HG03521 (cell line): Measurements from ENCODE around the gene PIP4K2A.
"Not testable (repeated sequence)": the region's sequence is repeated elsewhere in the genome, so short reads cannot be mapped to it uniquely, and the experiment has no call there.

Source experiments
- ATAC-seq: cut with Tn5 transposase; IDR thresholded peaks from one replicate; pipeline ENCODE4 v1.9.1; 2021; ENCODE audit warnings: mild to moderate bottlenecking, moderate library complexity; ENCODE audit not compliant: unreplicated experiment

PIP4K2A gene

GRCh38 chr10:22720667-22721066, 6.3 kb upstream of the PIP4K2A start:
- ATAC-seq = no peak

- ATAC-seq = no peak
These were observed 5.1 kb upstream of the PIP4K2A start for GRCh38 chr10:22719406-22720042.

- not testable (repeated sequence) for ATAC-seq
These were observed 4.3 kb upstream of the PIP4K2A start for GRCh38 chr10:22718659-22719058.

GRCh38 chr10:22717728-22718127, 3.4 kb upstream of the PIP4K2A start:
- ATAC-seq = no peak

- ATAC-seq = no peak
These were observed 2.6 kb upstream of the PIP4K2A start for GRCh38 chr10:22716943-22717342.

- ATAC-seq = no peak
These were observed 880 bp upstream of the PIP4K2A start for GRCh38 chr10:22715290-22715625.

- peak; percentile 25 for ATAC-seq
These were observed 412 bp downstream of the PIP4K2A start for GRCh38 chr10:22713853-22714478.

- peak; percentile 21 for ATAC-seq
These were observed 1.2 kb downstream of the PIP4K2A start for GRCh38 chr10:22712956-22713852.

- no peak for ATAC-seq
These were observed 2.0 kb downstream of the PIP4K2A start for GRCh38 chr10:22712211-22712955.

GRCh38 chr10:22711373-22711772, 3.0 kb downstream of the PIP4K2A start:
- no peak for ATAC-seq

GRCh38 chr10:22710139-22710745, 4.1 kb downstream of the PIP4K2A start:
- no peak for ATAC-seq

- ATAC-seq = no peak
These were observed 5.6 kb downstream of the PIP4K2A start for GRCh38 chr10:22708772-22709171.

- no peak for ATAC-seq
These were observed 8.9 kb downstream of the PIP4K2A start for GRCh38 chr10:22705527-22705926.

- peak; percentile 46 for ATAC-seq
These were observed 9.4 kb downstream of the PIP4K2A start for GRCh38 chr10:22704942-22705341.

- peak; percentile 34 for ATAC-seq
These were observed 9.9 kb downstream of the PIP4K2A start for GRCh38 chr10:22704471-22704911.

- no peak for ATAC-seq
These were observed 12.0 kb downstream of the PIP4K2A start for GRCh38 chr10:22702348-22702747.

GRCh38 chr10:22701132-22701826, 13.1 kb downstream of the PIP4K2A start:
- no peak for ATAC-seq

- no peak for ATAC-seq
These were observed 13.9 kb downstream of the PIP4K2A start for GRCh38 chr10:22700489-22700888.

GRCh38 chr10:22699976-22700375, 14.4 kb downstream of the PIP4K2A start:
- ATAC-seq = no peak

GRCh38 chr10:22698941-22699440, 15.4 kb downstream of the PIP4K2A start:
- ATAC-seq = no peak
